ENCODE measurements around the gene MAP1B.

DNA sequence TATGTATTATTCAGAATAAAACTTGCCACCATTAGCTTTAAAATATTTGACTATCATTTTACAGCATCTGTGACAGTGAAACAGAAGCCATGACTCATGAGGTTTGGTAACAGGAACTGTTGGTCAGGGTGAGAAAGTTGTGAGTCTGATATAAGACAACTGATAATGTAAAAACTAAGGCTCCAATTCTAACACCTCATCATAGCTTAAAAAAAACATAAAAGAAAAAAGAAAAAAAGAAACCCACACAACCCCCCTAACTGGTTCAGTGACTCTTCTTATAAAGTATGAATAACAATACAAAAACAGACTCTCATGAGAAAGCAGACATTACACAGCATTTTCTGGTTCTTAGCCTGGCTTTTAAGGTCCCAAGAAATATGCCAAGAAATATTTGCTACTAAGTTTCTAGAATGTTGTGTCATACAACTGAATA, 127.0 kb downstream of the MAP1B start:
- TF ChIP-seq POLR2A (IDR thresholded peaks at IDR 0.05), result no peak
- TF ChIP-seq, protein P1, sequence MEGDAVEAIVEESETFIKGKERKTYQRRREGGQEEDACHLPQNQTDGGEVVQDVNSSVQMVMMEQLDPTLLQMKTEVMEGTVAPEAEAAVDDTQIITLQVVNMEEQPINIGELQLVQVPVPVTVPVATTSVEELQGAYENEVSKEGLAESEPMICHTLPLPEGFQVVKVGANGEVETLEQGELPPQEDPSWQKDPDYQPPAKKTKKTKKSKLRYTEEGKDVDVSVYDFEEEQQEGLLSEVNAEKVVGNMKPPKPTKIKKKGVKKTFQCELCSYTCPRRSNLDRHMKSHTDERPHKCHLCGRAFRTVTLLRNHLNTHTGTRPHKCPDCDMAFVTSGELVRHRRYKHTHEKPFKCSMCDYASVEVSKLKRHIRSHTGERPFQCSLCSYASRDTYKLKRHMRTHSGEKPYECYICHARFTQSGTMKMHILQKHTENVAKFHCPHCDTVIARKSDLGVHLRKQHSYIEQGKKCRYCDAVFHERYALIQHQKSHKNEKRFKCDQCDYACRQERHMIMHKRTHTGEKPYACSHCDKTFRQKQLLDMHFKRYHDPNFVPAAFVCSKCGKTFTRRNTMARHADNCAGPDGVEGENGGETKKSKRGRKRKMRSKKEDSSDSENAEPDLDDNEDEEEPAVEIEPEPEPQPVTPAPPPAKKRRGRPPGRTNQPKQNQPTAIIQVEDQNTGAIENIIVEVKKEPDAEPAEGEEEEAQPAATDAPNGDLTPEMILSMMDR (IDR thresholded peaks at IDR 0.05 in 8 of 11, conservative IDR thresholded peaks at IDR 0.05 in 3 of 11), result no peak
